ENCODE results near the gene SORCS2.

The SORCS2 gene

GRCh38 chr4:7714738-7715137 is 522.4 kb downstream of the SORCS2 start:
- DNase-seq (ENCODE audit: extremely low read depth, insufficient read length) = no peak
- no peaks in the 10 kb centered on the region for H3K36me3 ChIP-seq (ENCODE audit: control insufficient read depth, insufficient read depth, low read length)
- no peaks in the 10 kb centered on the region; the same call in 1 of the 2 replicates for H3K27me3 ChIP-seq (replicated peaks; ENCODE audit: control insufficient read depth, insufficient read depth, low read length)
- TF ChIP-seq CTCF (IDR thresholded peaks at IDR 0.05; ENCODE audit: insufficient read depth, low read length, poor library complexity, severe bottlenecking) = no peak
- no peak overlapping the region for H3K4me3 ChIP-seq (replicated peaks; ENCODE audit: low read depth, low read length)

- TF ChIP-seq CTCF (IDR thresholded peaks at IDR 0.05; ENCODE audit: insufficient read depth, low read length, poor library complexity, severe bottlenecking) = no peak
- DNase-seq (ENCODE audit: extremely low read depth, insufficient read length) = no peak
- Histone ChIP-seq H3K36me3 (ENCODE audit: control insufficient read depth, insufficient read depth, low read length) (no peaks in the 10 kb centered on the region), H3K4me3 (replicated peaks; ENCODE audit: low read depth, low read length) (no peak overlapping the region), H3K27me3 (replicated peaks; ENCODE audit: control insufficient read depth, insufficient read depth, low read length) (no peaks in the 10 kb centered on the region; the same call in 1 of the 2 replicates)
These were observed 523.1 kb downstream of the SORCS2 start for GRCh38 chr4:7715271-7716009.

- H3K4me3 ChIP-seq (replicated peaks; ENCODE audit: low read depth, low read length) = no peak overlapping the region
- H3K36me3 ChIP-seq (ENCODE audit: control insufficient read depth, insufficient read depth, low read length) = no peaks in the 10 kb centered on the region
- no peak for TF ChIP-seq CTCF (IDR thresholded peaks at IDR 0.05; ENCODE audit: insufficient read depth, low read length, poor library complexity, severe bottlenecking)
- no peak for DNase-seq (ENCODE audit: extremely low read depth, insufficient read length)
- no peaks in the 10 kb centered on the region; the same call in 1 of the 2 replicates for H3K27me3 ChIP-seq (replicated peaks; ENCODE audit: control insufficient read depth, insufficient read depth, low read length)
These were observed 523.8 kb downstream of the SORCS2 start for GRCh38 chr4:7716010-7716721.

- TF ChIP-seq CTCF (IDR thresholded peaks at IDR 0.05; ENCODE audit: insufficient read depth, low read length, poor library complexity, severe bottlenecking) = no peak
- no peak for DNase-seq (ENCODE audit: extremely low read depth, insufficient read length)
- Histone ChIP-seq H3K27me3 (replicated peaks; ENCODE audit: control insufficient read depth, insufficient read depth, low read length) (no peaks in the 10 kb centered on the region; the same call in 1 of the 2 replicates), H3K36me3 (ENCODE audit: control insufficient read depth, insufficient read depth, low read length) (no peaks in the 10 kb centered on the region), H3K4me3 (replicated peaks; ENCODE audit: low read depth, low read length) (no peak overlapping the region)
These were observed 524.8 kb downstream of the SORCS2 start for GRCh38 chr4:7717161-7717560.

- Histone ChIP-seq H3K4me3 (replicated peaks; ENCODE audit: low read depth, low read length) (no peak overlapping the region), H3K27me3 (replicated peaks; ENCODE audit: control insufficient read depth, insufficient read depth, low read length) (no peaks in the 10 kb centered on the region; the same call in 1 of the 2 replicates), H3K36me3 (ENCODE audit: control insufficient read depth, insufficient read depth, low read length) (no peaks in the 10 kb centered on the region)
- TF ChIP-seq CTCF (IDR thresholded peaks at IDR 0.05; ENCODE audit: insufficient read depth, low read length, poor library complexity, severe bottlenecking) = no peak
- no peak for DNase-seq (ENCODE audit: extremely low read depth, insufficient read length)
These were observed 525.7 kb downstream of the SORCS2 start for GRCh38 chr4:7717946-7718490.

All from GM06990 (cell line).